Cardiac muscle cell (in vitro differentiated cells and primary cell): ENCODE data around the gene RAMP2. TPM values are rescaled to one million over a fixed set of nuclear protein-coding genes. Genes with fewer than 3 reads are reported as not detected.

Experiments
- DNase-seq, 2 donors: peaks; one replicate each; pipeline versions ENCODE4 v3.0.0 to v3.0.0-alpha.2; 2010 to 2017; ENCODE audit warnings: low read depth in 1 of 2, low spot score in 1 of 2
- H3K27ac ChIP-seq: fragments of 200-600 bp; sonication (generic); 2 replicates; pipeline ENCODE4 v1.5.1; 2016
- H3K27me3 ChIP-seq: fragments of 200-600 bp; sonication (generic); 2 replicates; pipeline ENCODE4 v1.6.0; 2016; ENCODE audit warnings: control low read depth
- H3K36me3 ChIP-seq: fragments of 200-600 bp; sonication (generic); 2 replicates; pipeline ENCODE4 v1.5.1; 2016; ENCODE audit warnings: control low read depth
- H3K4me1 ChIP-seq: fragments of 200-600 bp; sonication (generic); 2 replicates; pipeline ENCODE4 v1.8.1; 2017; ENCODE audit warnings: low read depth, mild to moderate bottlenecking, mixed run types
- H3K4me3 ChIP-seq: fragments of 200-600 bp; sonication (generic); 2 replicates; pipeline ENCODE4 v1.5.1; 2016; ENCODE audit warnings: mild to moderate bottlenecking
- H3K9me3 ChIP-seq: fragments of 200-600 bp; sonication (generic); 2 replicates; pipeline ENCODE4 v1.5.1; 2017; ENCODE audit warnings: low read depth, mild to moderate bottlenecking, control low read depth
- CTCF ChIP-seq: IDR thresholded peaks from 2 replicates; pipeline ENCODE4 v1.5.1; 2012; ENCODE audit warnings: low read depth, mild to moderate bottlenecking, low read length
- polyA plus RNA-seq: library from polyadenylated mRNA; unstranded; fragments of >200 nt; fragmentation: Nextera tagmentation; extraction: Ambion mirVana; gene quantifications from 2 replicates; pipeline ENCODE4 v1.2.1, GENCODE V29; 2016
- total RNA-seq: library from RNA; depleted of rRNA; stranded (reverse); fragments of >200 nt; gene quantifications from 2 replicates; pipeline ENCODE4 v1.2.3, GENCODE V29; 2016

The RAMP2 gene
- total and polyA plus RNA-seq, 2 experiments from 2014 or later, result 16.2 to 20.6 TPM

- Histone ChIP-seq H3K9me3 (no peaks in the 10 kb centered on the region), H3K4me1 (no peaks in the 10 kb centered on the region), H3K4me3 (peak overlapping the region; percentile 72), H3K27ac (no peak overlapping the region), H3K36me3 (no peaks in the 10 kb centered on the region), H3K27me3 (peaks cover 4% of the 10 kb centered on the region)
- TF ChIP-seq CTCF, result no peak
- DNase-seq, result no peak
Measured at GRCh38 chr17:42797067-42798007, 36.3 kb downstream of the RAMP2 start.

GRCh38 chr17:42798011-42798382 is 37.0 kb downstream of the RAMP2 start:
- Histone ChIP-seq H3K27me3 (peaks cover 4% of the 10 kb centered on the region), H3K36me3 (no peaks in the 10 kb centered on the region), H3K4me3 (peak overlapping the region; percentile 72), H3K4me1 (no peaks in the 10 kb centered on the region), H3K9me3 (no peaks in the 10 kb centered on the region), H3K27ac (peak overlapping the region; percentile 82)
- TF ChIP-seq CTCF, result no peak
- DNase-seq, result no peak

GRCh38 chr17:42798383-42799380 is 37.7 kb downstream of the RAMP2 start, which contains the start of the genes CNTD1 and COA3:
Gene CNTD1 (plus strand): TSS chr17:42798861. CDS start chr17:42799068, 207 bp downstream.
Gene COA3 (minus strand): TSS chr17:42798704. CDS start chr17:42798681, 23 bp downstream.
- peak; percentile 90 to 92 for DNase-seq
- Histone ChIP-seq H3K4me3 (peak within 1 kb of the TSS; percentile 72), H3K27ac (peak within 1 kb of the TSS; percentile 82), H3K27me3 (peaks cover 4% of the 10 kb centered on the region), H3K36me3 (no peaks in the 10 kb centered on the region), H3K9me3 (no peaks in the 10 kb centered on the region), H3K4me1 (no peaks in the 10 kb centered on the region)
- TF ChIP-seq CTCF, result no peak

- Histone ChIP-seq H3K4me1 (no peaks in the 10 kb centered on the region), H3K4me3 (no peak overlapping the region), H3K27ac (no peak overlapping the region), H3K9me3 (no peaks in the 10 kb centered on the region), H3K36me3 (no peaks in the 10 kb centered on the region), H3K27me3 (peaks cover 4% of the 10 kb centered on the region)
- TF ChIP-seq CTCF, result no peak
- DNase-seq, result peak in 1 of 2 donors; percentile 47
Measured at GRCh38 chr17:42803074-42803883, 42.3 kb downstream of the RAMP2 start.
